Epithelial cell of prostate (primary cell): ENCODE data around the gene PI16.

ENCODE experiments used
- DNase-seq: peaks from one replicate; pipeline ENCODE4 v3.0.0-alpha.2; 2011; ENCODE audit warnings: low read depth, low spot score
- H3K27ac ChIP-seq: fragments of 450-650 bp; 2 replicates; pipeline ENCODE4 v1.5.1; 2017; ENCODE audit warnings: mild to moderate bottlenecking

Gene PI16

GRCh38 chr6:36954262-36954931 lies at the start of gene PI16:
Gene PI16, plus strand, starts transcription at chr6:36954738. Its CDS starts 23 bp downstream, at chr6:36954761.
- DNase-seq = no peak
- no peak within 1 kb of the TSS for H3K27ac ChIP-seq

DNA sequence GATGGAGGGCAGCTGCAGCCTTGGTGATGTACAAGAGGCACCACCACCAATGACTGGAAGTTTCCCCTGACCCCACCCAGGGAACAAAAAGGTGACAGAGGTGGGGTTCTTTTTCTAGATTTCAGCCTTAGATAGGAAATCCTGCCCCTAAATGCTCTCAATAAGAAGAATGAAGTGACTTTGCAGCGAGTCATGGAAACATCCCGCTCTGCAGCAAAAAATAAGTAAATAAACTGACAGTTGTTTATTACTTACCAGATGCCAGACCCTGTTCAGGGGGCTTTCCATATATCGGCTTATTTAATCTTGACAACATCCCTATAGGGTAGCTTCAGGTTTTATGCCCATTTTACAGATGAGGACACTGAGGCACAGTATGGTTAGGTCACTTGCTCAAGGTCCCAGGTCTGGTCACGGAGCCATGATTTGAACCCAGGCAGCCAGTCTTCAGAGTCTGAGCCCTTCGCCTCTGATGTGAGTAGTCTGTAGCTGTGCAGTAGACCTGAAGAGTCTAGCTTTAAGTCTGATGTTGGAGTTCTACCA lies 49.6 kb upstream of the PI16 start:
- no peak overlapping the region for H3K27ac ChIP-seq
- no peak for DNase-seq

- no peak overlapping the region for H3K27ac ChIP-seq
- no peak for DNase-seq
These were observed 47.8 kb upstream of the PI16 start for GRCh38 chr6:36906539-36907325.

DNA sequence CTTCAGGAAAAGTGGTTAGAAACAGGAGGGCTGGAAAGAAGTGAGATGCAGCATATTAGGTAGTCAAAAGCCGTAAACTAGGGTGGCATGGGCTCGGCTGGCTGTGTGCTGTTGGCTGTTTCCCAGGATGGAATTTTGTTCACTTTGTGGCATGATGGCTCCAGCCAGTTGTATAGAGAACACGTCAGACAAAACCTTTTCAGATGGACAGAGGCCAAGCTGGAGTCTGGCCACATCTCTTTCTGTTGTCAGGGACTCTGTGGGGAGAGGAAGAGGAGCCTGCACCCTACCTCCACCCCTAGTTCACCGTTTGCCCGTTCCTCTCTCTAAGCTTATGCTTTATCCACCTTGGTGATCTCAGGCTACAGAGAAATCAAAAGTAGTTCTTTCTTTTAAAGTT lies 46.8 kb upstream of the PI16 start:
- no peak for DNase-seq
- no peak overlapping the region for H3K27ac ChIP-seq

- H3K27ac ChIP-seq = no peak overlapping the region
- DNase-seq = no peak
These were observed 45.8 kb upstream of the PI16 start for GRCh38 chr6:36908747-36909146.

- H3K27ac ChIP-seq = no peak overlapping the region
- DNase-seq = no peak
These were observed 42.5 kb upstream of the PI16 start for GRCh38 chr6:36912030-36912454.

DNA sequence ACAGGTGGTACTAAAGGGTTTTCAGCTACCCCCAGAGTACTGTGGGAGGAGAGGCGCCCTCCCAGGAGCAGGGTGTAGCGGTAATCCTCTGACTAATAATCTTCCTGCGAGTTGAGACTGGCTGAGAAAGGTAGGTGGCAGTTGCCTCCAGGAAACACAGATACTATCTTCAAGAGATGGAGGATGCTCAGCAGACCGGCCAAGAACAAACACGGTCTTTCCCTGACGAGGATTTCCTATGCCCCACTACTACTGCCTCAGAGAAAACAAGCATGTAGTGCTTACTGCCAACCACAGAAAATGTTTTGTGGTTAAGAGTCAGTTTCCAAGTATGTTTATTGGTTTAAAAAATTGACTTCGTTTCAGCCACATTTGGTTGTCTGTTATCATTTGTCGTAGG lies 42.0 kb upstream of the PI16 start:
- peak; percentile 92 for DNase-seq
- peak overlapping the region; percentile 31 for H3K27ac ChIP-seq

DNA sequence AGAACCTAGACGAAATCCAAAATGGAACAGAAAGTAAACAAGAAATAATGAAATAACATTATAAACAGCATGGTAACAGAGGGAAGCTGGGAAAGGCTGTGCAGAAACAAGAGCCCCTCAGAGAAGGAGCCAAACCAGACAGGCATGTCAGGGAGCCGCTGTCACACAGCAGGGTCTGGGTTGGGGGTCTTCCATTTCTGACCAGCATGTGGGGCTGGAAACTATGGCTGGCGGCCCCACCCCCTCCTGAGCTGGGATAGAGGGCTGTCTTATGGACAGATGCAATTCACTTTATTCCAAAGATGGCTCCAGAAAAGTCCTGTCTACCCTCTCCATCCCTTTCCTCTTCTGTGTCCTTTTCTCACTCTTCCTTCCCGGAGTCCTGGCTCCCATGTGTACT lies 41.5 kb upstream of the PI16 start:
- DNase-seq = no peak
- peak overlapping the region; percentile 31 for H3K27ac ChIP-seq

DNA sequence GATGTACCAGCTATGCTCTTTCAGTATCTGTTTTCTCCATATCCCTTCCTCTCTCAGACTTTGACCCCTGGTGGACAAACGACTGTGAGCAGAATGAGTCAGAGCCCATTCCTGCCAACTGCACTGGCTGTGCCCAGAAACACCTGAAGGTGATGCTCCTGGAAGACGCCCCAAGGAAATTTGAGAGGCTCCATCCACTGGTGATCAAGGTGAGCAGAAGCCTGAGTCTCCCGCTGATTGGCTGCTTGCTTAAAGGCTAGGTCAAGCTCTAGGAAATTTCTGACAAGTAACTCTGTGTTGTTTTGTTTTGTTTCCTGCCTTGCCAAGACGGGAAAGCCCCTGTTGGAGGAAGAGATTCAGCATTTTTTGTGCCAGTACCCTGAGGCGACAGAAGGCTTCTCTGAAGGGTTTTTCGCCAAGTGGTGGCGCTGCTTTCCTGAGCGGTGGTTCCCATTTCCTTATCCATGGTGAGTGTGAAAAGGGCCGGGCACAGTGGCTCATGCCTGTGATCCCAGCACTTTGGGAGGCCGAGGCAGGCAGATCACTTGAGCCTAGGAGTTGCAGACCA lies 40.2 kb upstream of the PI16 start:
- DNase-seq = peak; percentile 80
- H3K27ac ChIP-seq = no peak overlapping the region

DNA sequence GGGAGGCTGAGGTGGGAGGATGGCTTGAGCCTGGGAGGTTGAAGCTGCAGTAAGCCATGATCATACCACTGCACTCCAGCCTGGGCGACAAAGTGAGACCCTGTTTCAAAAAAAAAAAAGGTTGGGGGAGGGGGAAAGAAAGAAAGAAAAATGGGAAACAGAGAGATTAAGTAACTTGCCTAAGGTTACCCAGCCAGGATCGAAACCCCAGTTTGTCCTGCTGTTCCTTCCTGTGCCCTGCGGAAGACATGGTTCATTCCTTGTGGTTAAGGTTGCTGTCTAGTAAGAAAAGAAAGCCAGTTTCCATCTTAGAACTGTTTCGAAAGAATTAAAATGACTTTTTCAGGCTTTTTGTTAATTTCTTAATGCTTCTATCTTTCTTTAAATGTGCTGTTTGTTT lies 38.9 kb upstream of the PI16 start:
- no peak overlapping the region for H3K27ac ChIP-seq
- no peak for DNase-seq

- H3K27ac ChIP-seq = no peak overlapping the region
- no peak for DNase-seq
These were observed 38.4 kb upstream of the PI16 start for GRCh38 chr6:36916126-36916525.

- DNase-seq = no peak
These were observed 36.9 kb upstream of the PI16 start for GRCh38 chr6:36917541-36918193.

DNA sequence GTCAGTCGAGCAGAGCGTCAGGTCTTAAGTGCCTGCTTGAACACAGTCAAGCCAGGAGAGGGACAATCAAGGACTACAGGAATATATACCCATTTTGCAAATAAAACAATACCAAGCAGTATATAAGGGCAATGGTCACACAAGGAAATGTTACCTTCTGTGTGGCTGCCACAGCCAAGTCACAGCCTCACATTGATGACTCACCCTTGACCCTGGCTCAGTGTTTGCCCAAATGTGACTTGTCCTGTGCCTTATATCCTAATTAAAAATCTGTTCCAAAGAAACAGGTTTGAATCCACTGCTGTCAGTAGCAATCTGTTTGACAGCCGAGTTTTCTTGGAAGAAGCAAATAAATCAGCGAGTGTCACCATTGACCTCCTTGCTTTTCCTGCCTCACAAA lies 34.5 kb upstream of the PI16 start:
- DNase-seq = no peak
- no peak overlapping the region for H3K27ac ChIP-seq

More at GRCh38 chr6:36917541-36918193, 36.9 kb upstream of the PI16 start:
- no peak overlapping the region for H3K27ac ChIP-seq

DNA sequence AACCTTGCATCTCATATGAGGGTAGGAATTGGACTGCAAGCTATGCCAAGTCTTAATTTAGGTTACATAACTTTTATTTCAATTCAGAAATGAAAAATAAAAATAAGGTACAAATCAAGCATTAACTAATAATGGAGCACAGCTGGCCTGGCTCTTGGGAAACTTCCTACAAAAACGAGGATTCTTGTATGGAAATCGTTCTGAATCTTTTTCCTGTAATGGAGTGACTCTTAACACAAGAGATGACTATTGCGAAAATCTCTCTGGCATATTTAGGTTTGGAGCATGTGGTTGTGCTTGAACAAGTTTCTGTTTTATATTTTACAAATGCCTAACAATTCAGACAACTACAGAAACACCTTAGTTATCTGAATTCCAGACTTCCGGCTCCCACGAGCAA lies 34.0 kb upstream of the PI16 start:
- no peak for DNase-seq
- H3K27ac ChIP-seq = no peak overlapping the region

GRCh38 chr6:36924131-36924530 lies 30.4 kb upstream of the PI16 start:
- DNase-seq = no peak

GRCh38 chr6:36924778-36925374 lies 29.7 kb upstream of the PI16 start:
- no peak for DNase-seq
- H3K27ac ChIP-seq = no peak overlapping the region

More at GRCh38 chr6:36924131-36924530, 30.4 kb upstream of the PI16 start:
- no peak overlapping the region for H3K27ac ChIP-seq

- H3K27ac ChIP-seq = no peak overlapping the region
- DNase-seq = no peak
These were observed 28.7 kb upstream of the PI16 start for GRCh38 chr6:36925809-36926208.

- no peak overlapping the region for H3K27ac ChIP-seq
- DNase-seq = no peak
These were observed 27.6 kb upstream of the PI16 start for GRCh38 chr6:36926708-36927513.
